OCI-LY3 (cell line): ENCODE data around the gene PRAMEF5.
"Not testable (repeated sequence)": the region's sequence is repeated elsewhere in the genome, so short reads cannot be mapped to it uniquely, and the experiment has no call there.

Source experiments
- H2AFZ ChIP-seq: fragments of 200-600, 300-600 bp; shearing (Covaris generic); 2 replicates; pipeline ENCODE4 v1.6.0; 2014; ENCODE audit warnings: antibody characterized with exemption, low read depth, low read length
- H3K27ac ChIP-seq: fragments of 200-600, 300-600 bp; sonication (generic); 2 replicates; pipeline ENCODE4 v1.5.1; 2014; ENCODE audit warnings: mild to moderate bottlenecking, low read length, moderate library complexity, mixed read lengths
- H3K27me3 ChIP-seq: fragments of 200-600, 300-600 bp; sonication (generic); 2 replicates; pipeline ENCODE4 v1.6.1; 2014; ENCODE audit warnings: low read depth, low read length, mixed read lengths
- H3K36me3 ChIP-seq: fragments of 200-600, 300-600 bp; sonication (generic); replicated peaks from 2 replicates; pipeline ENCODE3; 2014; ENCODE audit warnings: low read depth, low read length, mixed read lengths
- H3K4me1 ChIP-seq: fragments of 300-600, 200-600 bp; sonication (generic); 2 replicates; pipeline ENCODE4 v1.6.1; 2014; ENCODE audit warnings: low read length, mixed read lengths
- H3K4me2 ChIP-seq: fragments of 200-600, 300-600 bp; sonication (generic); 2 replicates; pipeline ENCODE4 v1.6.1; 2014; ENCODE audit warnings: low read length, mixed read lengths
- H3K4me3 ChIP-seq: fragments of 300-600, 200-600 bp; sonication (generic); 2 replicates; pipeline ENCODE4 v1.5.1; 2014; ENCODE audit warnings: antibody characterized with exemption, mild to moderate bottlenecking, low read length, moderate library complexity
- H3K79me2 ChIP-seq: fragments of 300-600, 200-600 bp; shearing (Covaris generic); 2 replicates; pipeline ENCODE4 v1.6.1; 2014; ENCODE audit warnings: mild to moderate bottlenecking, low read length, mixed read lengths
- H3K9ac ChIP-seq: fragments of 300-600, 200-600 bp; shearing (Covaris generic); 2 replicates; pipeline ENCODE4 v1.6.0; 2014; ENCODE audit warnings: mild to moderate bottlenecking, low read length, moderate library complexity
- H3K9me3 ChIP-seq: fragments of 200-600, 300-600 bp; shearing (Covaris generic); 2 replicates; pipeline ENCODE4 v1.6.1; 2014; ENCODE audit warnings: low read length, mixed read lengths; ENCODE audit not compliant: insufficient read depth
- H4K20me1 ChIP-seq: fragments of 200-600, 300-600 bp; sonication (generic); 2 replicates; pipeline ENCODE4 v1.6.1; 2016; ENCODE audit warnings: low read length, mixed read lengths; ENCODE audit not compliant: insufficient read depth
- CTCF ChIP-seq: fragments of 200-600, 300-600 bp; sonication (generic); IDR thresholded peaks from 2 replicates; pipeline ENCODE4 v1.5.1; 2014; ENCODE audit warnings: antibody characterized with exemption, low read length, low read depth
- EZH2phosphoT487 ChIP-seq: fragments of 200-600 bp; shearing (Covaris generic); IDR thresholded peaks from 2 replicates; pipeline ENCODE4 v1.6.1; 2018; ENCODE audit warnings: antibody characterized with exemption, mixed run types, low read depth

PRAMEF5 gene

GRCh38 chr1:13253898-13254297 lies at the start of gene PRAMEF5:
PRAMEF5 (plus strand) TSS chr1:13254198; CDS start chr1:13259269, 5,071 bp downstream.
- not testable (repeated sequence) for H3K79me2 ChIP-seq, H3K27ac ChIP-seq, H4K20me1 ChIP-seq, H3K9ac ChIP-seq, H3K4me3 ChIP-seq, H3K27me3 ChIP-seq, H2AFZ ChIP-seq, H3K4me1 ChIP-seq, H3K36me3 ChIP-seq, H3K9me3 ChIP-seq, H3K4me2 ChIP-seq

GRCh38 chr1:13208712-13209111 lies 45.3 kb upstream of the PRAMEF5 start:
- H3K4me1 ChIP-seq, H3K4me3 ChIP-seq, H3K9me3 ChIP-seq, H3K27me3 ChIP-seq, H3K27ac ChIP-seq, H3K36me3 ChIP-seq, H2AFZ ChIP-seq, H4K20me1 ChIP-seq, H3K4me2 ChIP-seq, H3K9ac ChIP-seq, H3K79me2 ChIP-seq: not testable (repeated sequence)

GRCh38 chr1:13216619-13217018 lies 37.4 kb upstream of the PRAMEF5 start:
- not testable (repeated sequence) for H3K27ac ChIP-seq, H3K9me3 ChIP-seq, H4K20me1 ChIP-seq, H3K4me1 ChIP-seq, H3K79me2 ChIP-seq, H3K9ac ChIP-seq, H3K27me3 ChIP-seq, H3K4me3 ChIP-seq, H3K4me2 ChIP-seq, H2AFZ ChIP-seq, H3K36me3 ChIP-seq

- not testable (repeated sequence) for H3K27ac ChIP-seq, H3K9ac ChIP-seq, H3K4me2 ChIP-seq, H3K27me3 ChIP-seq, H3K4me3 ChIP-seq, H3K36me3 ChIP-seq, H2AFZ ChIP-seq, H3K9me3 ChIP-seq, H3K79me2 ChIP-seq, H4K20me1 ChIP-seq, H3K4me1 ChIP-seq
These were observed 34.8 kb upstream of the PRAMEF5 start for GRCh38 chr1:13219203-13219602.

- not testable (repeated sequence) for H3K79me2 ChIP-seq, H3K4me2 ChIP-seq, H2AFZ ChIP-seq, H4K20me1 ChIP-seq, H3K9ac ChIP-seq, H3K36me3 ChIP-seq, H3K4me3 ChIP-seq, H3K4me1 ChIP-seq, H3K27ac ChIP-seq, H3K9me3 ChIP-seq, H3K27me3 ChIP-seq
These were observed 31.2 kb upstream of the PRAMEF5 start for GRCh38 chr1:13222788-13223187.

GRCh38 chr1:13224480-13225060 lies 29.4 kb upstream of the PRAMEF5 start:
- no peaks in the 10 kb centered on the region for H3K36me3 ChIP-seq
- H3K27ac ChIP-seq: no peak overlapping the region
- no peak overlapping the region for H2AFZ ChIP-seq
- no peaks in the 10 kb centered on the region for H3K4me1 ChIP-seq
- no peaks in the 10 kb centered on the region for H3K9me3 ChIP-seq
- no peaks in the 10 kb centered on the region for H3K27me3 ChIP-seq
- H3K4me2 ChIP-seq: no peak overlapping the region
- H3K79me2 ChIP-seq: no peaks in the 10 kb centered on the region
- no peak overlapping the region for H3K9ac ChIP-seq
- no peak overlapping the region for H3K4me3 ChIP-seq
- TF ChIP-seq EZH2phosphoT487: no peak
- no peak for TF ChIP-seq CTCF
- H4K20me1 ChIP-seq: no peaks in the 10 kb centered on the region

- H3K36me3 ChIP-seq, H3K9me3 ChIP-seq, H3K4me1 ChIP-seq, H3K27ac ChIP-seq, H3K4me2 ChIP-seq, H3K9ac ChIP-seq, H4K20me1 ChIP-seq, H2AFZ ChIP-seq, H3K79me2 ChIP-seq, H3K27me3 ChIP-seq, H3K4me3 ChIP-seq: not testable (repeated sequence)
These were observed 28.3 kb upstream of the PRAMEF5 start, which contains the start of gene PRAMEF18 for GRCh38 chr1:13225675-13226204. PRAMEF18 (minus strand) TSS chr1:13226154; CDS start chr1:13226106, 48 bp downstream.

GRCh38 chr1:13227271-13228055 lies 26.5 kb upstream of the PRAMEF5 start:
- H3K9ac ChIP-seq, H3K4me3 ChIP-seq, H3K79me2 ChIP-seq, H3K4me2 ChIP-seq, H3K36me3 ChIP-seq, H3K9me3 ChIP-seq, H3K27me3 ChIP-seq, H3K4me1 ChIP-seq, H3K27ac ChIP-seq, H4K20me1 ChIP-seq, H2AFZ ChIP-seq: not testable (repeated sequence)
